PFSK-1 (cell line): ENCODE measurements around the gene CLEC2D.

ENCODE experiments used
- FOXP2 ChIP-seq: optimal IDR thresholded peaks from 2 replicates; pipeline ENCODE3; 2011; ENCODE audit warnings: borderline replicate concordance, control low read depth, inconsistent platforms; ENCODE audit not compliant: insufficient read depth; ENCODE audit errors: extremely low read length, extremely low read depth
- POLR2AphosphoS5 ChIP-seq: IDR thresholded peaks from 2 replicates; pipeline ENCODE4 v1.6.1; 2012; ENCODE audit warnings: low read depth, mild to moderate bottlenecking, control low read depth, low read length, moderate library complexity
- REST ChIP-seq, 2 experiments: IDR thresholded peaks; 2 replicates each; pipeline versions ENCODE4 v1.6.1 to v1.8.0; 2011 to 2012; ENCODE audit warnings: low read depth in 2 of 2, low read length in 2 of 2, control low read depth in 1 of 2, inconsistent platforms in 1 of 2, mild to moderate bottlenecking in 1 of 2, moderate library complexity in 1 of 2; ENCODE audit not compliant: insufficient read depth in 1 of 2
- SIN3A ChIP-seq: IDR thresholded peaks from 2 replicates; pipeline ENCODE4 v1.6.1; 2012; ENCODE audit warnings: mild to moderate bottlenecking, low read length, moderate library complexity, borderline replicate concordance; ENCODE audit not compliant: insufficient read depth
- TAF1 ChIP-seq: IDR thresholded peaks from 2 replicates; pipeline ENCODE4 v1.6.1; 2012; ENCODE audit warnings: low read length, control low read depth, borderline replicate concordance; ENCODE audit not compliant: insufficient read depth

CLEC2D gene

DNA sequence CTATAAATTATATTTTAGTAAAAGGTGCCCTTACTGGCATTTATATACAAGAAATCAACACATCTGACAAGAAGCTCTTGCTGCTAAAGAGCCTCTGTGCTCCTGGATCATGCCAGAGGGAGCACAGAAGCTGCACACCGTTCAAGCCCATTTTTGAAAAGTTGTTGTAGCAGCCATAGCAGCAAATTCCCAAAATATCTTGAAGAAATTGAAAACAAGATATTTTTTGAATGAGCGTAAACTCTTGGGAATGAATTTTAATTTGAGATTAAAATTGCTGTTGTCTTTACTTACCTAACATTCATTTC, 540 bp upstream of the CLEC2D start:
- no peak for TF ChIP-seq TAF1
- TF ChIP-seq SIN3A, result no peak

DNA sequence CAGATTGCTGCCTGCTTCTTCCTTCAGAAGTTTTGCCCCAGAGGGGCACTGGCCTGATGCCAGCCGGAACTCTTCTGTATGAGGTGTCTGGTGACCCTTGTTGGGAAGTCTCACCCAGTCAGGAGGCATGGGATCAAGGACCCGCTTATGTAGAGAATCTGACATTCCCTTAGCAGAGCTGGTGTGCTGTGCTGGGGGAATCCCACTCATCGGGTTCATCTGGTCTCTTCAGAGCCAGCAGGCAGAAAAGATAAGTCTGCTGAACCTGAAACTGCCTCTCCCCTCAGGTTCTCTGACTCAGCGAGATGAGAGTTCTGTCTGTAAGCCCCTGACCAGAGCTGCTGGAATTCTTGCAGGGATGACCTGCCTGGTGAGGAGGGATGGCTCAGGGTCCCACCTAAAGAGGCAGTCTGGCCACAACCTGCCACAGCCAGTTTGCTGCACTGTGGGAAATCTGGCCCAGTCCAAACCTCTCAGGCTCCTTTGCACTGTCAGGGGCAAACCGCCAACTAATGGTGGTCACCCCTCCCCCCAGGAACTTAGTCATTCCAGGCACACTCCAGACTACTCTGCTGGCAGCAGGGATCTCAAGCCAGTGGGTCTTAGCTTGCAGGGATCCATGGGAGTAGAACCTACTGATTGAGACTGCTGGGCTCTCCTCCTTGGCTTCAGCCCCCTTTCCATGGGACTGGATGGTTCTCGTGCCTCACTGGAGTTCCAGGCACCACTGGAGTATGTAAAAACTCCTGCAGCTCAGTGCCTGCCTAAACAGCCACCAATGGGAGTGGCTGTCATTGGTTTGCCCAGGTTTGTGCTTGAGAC, 4.1 kb downstream of the CLEC2D start:
- no peak for TF ChIP-seq REST (IDR thresholded peaks at IDR 0.05; ENCODE audit: insufficient read depth in 1 of 2, low read depth in 2 of 2, low read length in 2 of 2)

DNA sequence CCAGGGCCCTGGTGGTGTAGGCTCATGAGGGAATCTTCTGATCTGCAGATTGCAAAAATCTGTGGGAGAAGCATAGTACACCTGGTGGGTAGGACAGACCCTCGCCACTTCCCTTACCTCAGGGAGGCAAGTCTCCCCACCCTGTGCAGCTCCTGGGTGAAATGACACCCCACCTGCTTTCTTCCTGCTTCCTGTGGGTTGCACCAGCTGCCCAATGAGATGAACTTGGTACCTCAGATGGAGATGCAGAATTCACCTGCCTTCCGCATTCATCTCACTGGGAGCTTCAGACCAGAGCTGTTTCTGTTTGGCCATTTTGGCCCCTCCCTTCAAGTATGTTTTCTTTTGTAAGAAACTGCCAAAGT, 4.7 kb downstream of the CLEC2D start:
- TF ChIP-seq SIN3A, result no peak
- no peak for TF ChIP-seq REST (IDR thresholded peaks at IDR 0.05; ENCODE audit: insufficient read depth in 1 of 2, low read depth in 2 of 2, low read length in 2 of 2)
- TF ChIP-seq TAF1, result no peak
- no peak for TF ChIP-seq FOXP2
- TF ChIP-seq POLR2AphosphoS5, result no peak

DNA sequence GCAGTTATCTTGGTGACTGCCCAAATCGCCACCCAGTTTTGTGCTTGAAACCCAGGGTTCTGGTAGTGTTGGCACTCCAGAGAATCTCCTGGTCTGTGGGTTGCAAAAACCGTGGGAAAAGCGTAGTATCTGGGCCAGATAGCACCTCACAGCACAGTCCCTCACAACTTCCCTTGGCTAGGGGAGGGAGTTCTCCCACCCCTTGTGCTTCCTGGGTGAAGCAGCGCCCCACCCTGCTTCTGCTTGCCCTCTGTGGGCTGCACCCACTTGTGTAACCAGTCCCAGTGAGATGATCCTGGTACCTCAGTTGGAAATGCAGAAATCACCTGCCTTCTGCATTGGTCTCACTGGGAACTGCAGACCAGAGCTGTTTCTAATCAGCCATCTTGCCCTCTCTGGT, 16.4 kb downstream of the CLEC2D start:
- no peak for TF ChIP-seq TAF1
- no peak for TF ChIP-seq SIN3A
- no peak for TF ChIP-seq REST (IDR thresholded peaks at IDR 0.05; ENCODE audit: insufficient read depth in 1 of 2, low read depth in 2 of 2, low read length in 2 of 2)
- no peak for TF ChIP-seq FOXP2
- TF ChIP-seq POLR2AphosphoS5, result no peak

- TF ChIP-seq SIN3A (no peak), POLR2AphosphoS5 (no peak), REST (IDR thresholded peaks at IDR 0.05; ENCODE audit: insufficient read depth in 1 of 2, low read depth in 2 of 2, low read length in 2 of 2) (no peak), TAF1 (no peak), FOXP2 (no peak)
Observed at GRCh38 chr12:9687228-9687627, 17.7 kb downstream of the CLEC2D start.
